Measurements from ENCODE around the gene HIBCH.
"Not testable (repeated sequence)": the region's sequence is repeated elsewhere in the genome, so short reads cannot be mapped to it uniquely, and the experiment has no call there.

HIBCH gene

GRCh38 chr2:190283783-190284182, 35.8 kb downstream of the HIBCH start:
- DNase-seq (ENCODE audit: low spot score) = no peak
- Histone ChIP-seq H3K4me3 (no peak overlapping the region), H3K27ac (no peak overlapping the region)
- TF ChIP-seq, protein P1, sequence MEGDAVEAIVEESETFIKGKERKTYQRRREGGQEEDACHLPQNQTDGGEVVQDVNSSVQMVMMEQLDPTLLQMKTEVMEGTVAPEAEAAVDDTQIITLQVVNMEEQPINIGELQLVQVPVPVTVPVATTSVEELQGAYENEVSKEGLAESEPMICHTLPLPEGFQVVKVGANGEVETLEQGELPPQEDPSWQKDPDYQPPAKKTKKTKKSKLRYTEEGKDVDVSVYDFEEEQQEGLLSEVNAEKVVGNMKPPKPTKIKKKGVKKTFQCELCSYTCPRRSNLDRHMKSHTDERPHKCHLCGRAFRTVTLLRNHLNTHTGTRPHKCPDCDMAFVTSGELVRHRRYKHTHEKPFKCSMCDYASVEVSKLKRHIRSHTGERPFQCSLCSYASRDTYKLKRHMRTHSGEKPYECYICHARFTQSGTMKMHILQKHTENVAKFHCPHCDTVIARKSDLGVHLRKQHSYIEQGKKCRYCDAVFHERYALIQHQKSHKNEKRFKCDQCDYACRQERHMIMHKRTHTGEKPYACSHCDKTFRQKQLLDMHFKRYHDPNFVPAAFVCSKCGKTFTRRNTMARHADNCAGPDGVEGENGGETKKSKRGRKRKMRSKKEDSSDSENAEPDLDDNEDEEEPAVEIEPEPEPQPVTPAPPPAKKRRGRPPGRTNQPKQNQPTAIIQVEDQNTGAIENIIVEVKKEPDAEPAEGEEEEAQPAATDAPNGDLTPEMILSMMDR (IDR thresholded peaks at IDR 0.05) = no peak

GRCh38 chr2:190280565-190281350, 38.9 kb downstream of the HIBCH start:
- TF ChIP-seq, protein P1 (IDR thresholded peaks at IDR 0.05) = no peak
- Histone ChIP-seq H3K4me3 (no peak overlapping the region), H3K27ac (no peak overlapping the region)
- DNase-seq (ENCODE audit: low spot score) = no peak

DNA sequence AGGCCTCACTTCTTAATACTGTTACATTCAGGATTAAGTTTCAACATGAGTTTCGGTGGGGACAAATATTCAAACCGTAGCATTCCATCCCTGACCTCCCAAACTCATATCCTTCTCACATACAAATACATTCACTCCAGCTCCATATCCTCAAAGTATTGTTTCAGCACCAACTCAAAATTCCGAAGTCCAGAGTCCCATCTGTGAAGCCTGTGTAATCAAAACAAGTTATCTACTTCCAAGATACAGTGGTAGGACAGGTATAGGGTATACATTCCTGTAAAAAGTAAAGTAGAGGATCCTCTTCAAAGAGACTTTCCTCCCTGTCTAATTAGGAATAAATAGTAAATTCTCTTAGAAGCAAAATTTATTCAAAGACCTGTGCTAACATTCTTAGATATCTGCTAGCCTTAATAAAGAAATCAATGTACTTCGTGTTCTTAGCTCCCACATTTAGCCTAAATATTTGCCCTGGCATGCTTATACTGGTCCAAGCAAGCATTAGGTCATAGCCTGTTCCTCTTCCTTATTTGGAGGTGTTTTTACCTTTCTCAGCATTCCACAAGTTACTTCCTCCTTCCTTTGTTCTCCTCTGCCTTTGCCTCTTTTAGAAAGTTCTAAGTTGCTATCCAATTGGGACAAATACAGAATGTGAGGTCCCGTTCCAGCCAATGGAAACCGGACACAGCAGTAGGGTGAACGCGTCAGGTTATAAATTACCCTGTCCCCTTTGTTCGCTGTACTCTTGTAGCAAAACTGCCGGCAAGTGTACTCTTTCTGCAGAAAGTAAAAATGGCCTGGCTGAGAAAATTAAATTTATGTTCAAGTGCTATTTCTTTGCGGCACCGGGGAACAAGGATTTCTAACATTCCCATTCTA, 40.1 kb downstream of the HIBCH start:
- peak overlapping the region in 1 of 2 donors; percentile 1 for H3K27ac ChIP-seq
- DNase-seq (ENCODE audit: low spot score); H3K4me3 ChIP-seq: not testable (repeated sequence)

GRCh38 chr2:190277234-190278112, 42.2 kb downstream of the HIBCH start:
- Histone ChIP-seq H3K27ac (no peak overlapping the region), H3K4me3 (no peak overlapping the region)
- TF ChIP-seq, protein P1 (IDR thresholded peaks at IDR 0.05) = peak; percentile 25
- no peak for DNase-seq (ENCODE audit: low spot score)

DNA sequence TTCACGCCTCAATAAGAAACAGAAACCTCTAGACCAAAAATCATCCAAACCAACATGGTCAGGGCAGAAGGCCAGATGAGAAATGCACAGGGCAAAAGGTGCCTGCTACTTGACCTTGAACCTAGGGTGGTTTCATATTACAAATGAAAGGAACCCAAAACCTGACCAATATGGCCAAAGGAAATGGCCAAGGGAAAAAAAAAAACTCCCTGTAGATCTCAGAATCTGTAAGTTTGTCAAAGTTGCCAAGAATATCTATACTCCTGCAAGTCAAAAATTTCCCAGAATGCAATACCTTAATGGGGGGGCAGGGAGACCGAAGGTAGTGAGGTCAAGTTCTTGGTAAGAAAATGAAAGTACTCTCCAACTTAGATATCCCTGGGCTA, 47.2 kb downstream of the HIBCH start:
- DNase-seq (ENCODE audit: low spot score) = no peak
- no peak overlapping the region for H3K27ac ChIP-seq
- H3K4me3 ChIP-seq = no peak overlapping the region
- TF ChIP-seq, protein P1 (IDR thresholded peaks at IDR 0.05) = no peak

GRCh38 chr2:190271783-190272456, 47.7 kb downstream of the HIBCH start:
- no peak for DNase-seq (ENCODE audit: low spot score)
- H3K4me3 ChIP-seq = no peak overlapping the region
- no peak overlapping the region for H3K27ac ChIP-seq
- TF ChIP-seq, protein P1 (IDR thresholded peaks at IDR 0.05) = no peak
